Measurements from ENCODE around the gene MCEMP1.
"Not testable (repeated sequence)": the region's sequence is repeated elsewhere in the genome, so short reads cannot be mapped to it uniquely, and the experiment has no call there.

The MCEMP1 gene

GRCh38 chr19:7643629-7644549, 33.0 kb upstream of the MCEMP1 start:
- DNase-seq (ENCODE audit: low spot score) = not testable (repeated sequence)

GRCh38 chr19:7644550-7644877, 32.4 kb upstream of the MCEMP1 start:
- DNase-seq (ENCODE audit: low spot score) = no peak

- no peak for DNase-seq (ENCODE audit: low spot score)
Observed at GRCh38 chr19:7645163-7645562, 31.7 kb upstream of the MCEMP1 start.

GRCh38 chr19:7645656-7646425, 31.0 kb upstream of the MCEMP1 start:
- DNase-seq (ENCODE audit: low spot score) = peak; percentile 65

GRCh38 chr19:7646426-7646700, 30.5 kb upstream of the MCEMP1 start:
- DNase-seq (ENCODE audit: low spot score) = no peak

- no peak for DNase-seq (ENCODE audit: low spot score)
Observed at GRCh38 chr19:7647156-7647555, 29.7 kb upstream of the MCEMP1 start.

GRCh38 chr19:7648265-7649014, 28.4 kb upstream of the MCEMP1 start:
- no peak for DNase-seq (ENCODE audit: low spot score)

GRCh38 chr19:7650148-7650547, 26.7 kb upstream of the MCEMP1 start:
- DNase-seq (ENCODE audit: low spot score) = no peak

GRCh38 chr19:7652061-7652641, 24.7 kb upstream of the MCEMP1 start:
- DNase-seq (ENCODE audit: low spot score) = peak; percentile 86

- DNase-seq (ENCODE audit: low spot score) = no peak
Observed at GRCh38 chr19:7654401-7654800, 22.5 kb upstream of the MCEMP1 start.

GRCh38 chr19:7655581-7655980, 21.3 kb upstream of the MCEMP1 start:
- no peak for DNase-seq (ENCODE audit: low spot score)

GRCh38 chr19:7657131-7657751, 19.6 kb upstream of the MCEMP1 start:
- DNase-seq (ENCODE audit: low spot score) = no peak

GRCh38 chr19:7658219-7658686, 18.6 kb upstream of the MCEMP1 start:
- no peak for DNase-seq (ENCODE audit: low spot score)

- DNase-seq (ENCODE audit: low spot score) = no peak
Observed at GRCh38 chr19:7661744-7662538, 14.9 kb upstream of the MCEMP1 start.

- DNase-seq (ENCODE audit: low spot score) = no peak
Observed at GRCh38 chr19:7662657-7663056, 14.2 kb upstream of the MCEMP1 start.

- DNase-seq (ENCODE audit: low spot score) = no peak
Observed at GRCh38 chr19:7663706-7664105, 13.2 kb upstream of the MCEMP1 start.

GRCh38 chr19:7665076-7665475, 11.8 kb upstream of the MCEMP1 start:
- DNase-seq (ENCODE audit: low spot score) = no peak

GRCh38 chr19:7668842-7669241, 8.0 kb upstream of the MCEMP1 start, which contains the start of gene RETN:
RETN (plus strand) TSS chr19:7669049; CDS start chr19:7669327, 278 bp downstream.
- DNase-seq (ENCODE audit: low spot score) = no peak

- DNase-seq (ENCODE audit: low spot score) = no peak
Observed at GRCh38 chr19:7669641-7670040, 7.2 kb upstream of the MCEMP1 start.

- no peak for DNase-seq (ENCODE audit: low spot score)
Observed at GRCh38 chr19:7670150-7670783, 6.6 kb upstream of the MCEMP1 start.

All from D341Med (cell line).